Gastroesophageal sphincter (tissue), 4 donors: ENCODE data around the gene GDAP1L1. TPM values are rescaled to one million over a fixed set of nuclear protein-coding genes. Genes with fewer than 3 reads are reported as not detected.

Source experiments
- ATAC-seq: fragments of 150-250 bp; one replicate; pipeline ENCODE4 v1.9.1; 2016; ENCODE audit warnings: mild to moderate bottlenecking, moderate library complexity
- H3K27ac ChIP-seq, 4 donors: fragments of 200-600 bp; sonication (generic) in 3 of 4; 1 replicate in 3 of 4; 2 replicates in 1 of 4; pipeline ENCODE4 v1.5.1; 2016 to 2019
- H3K27me3 ChIP-seq: fragments of 200-600 bp; sonication (generic); one replicate; pipeline ENCODE4 v1.5.1; 2019
- H3K36me3 ChIP-seq, 2 donors: fragments of 200-600 bp; sonication (generic); one replicate each; pipeline ENCODE4 v1.5.1; 2019; ENCODE audit warnings: control low read depth in 1 of 2
- H3K4me1 ChIP-seq, 3 donors: fragments of 200-600 bp; sonication (generic); 1 replicate in 2 of 3; 2 replicates in 1 of 3; pipeline ENCODE4 v1.5.1; 2016 to 2019; ENCODE audit warnings: control low read depth in 2 of 3
- H3K4me3 ChIP-seq, 2 donors: fragments of 200-600 bp; sonication (generic); one replicate each; pipeline ENCODE4 v1.5.1; 2019; ENCODE audit warnings: mild to moderate bottlenecking in 1 of 2, moderate library complexity in 1 of 2
- H3K9me3 ChIP-seq, 3 donors: fragments of 200-600 bp; sonication (generic); one replicate each; pipeline ENCODE4 v1.5.1; 2017 to 2019; ENCODE audit warnings: control low read depth in 2 of 3
- CTCF ChIP-seq, 4 experiments: fragments of 200-600 bp in 2 of 4; fragments of 450-650 bp in 2 of 4; sonication (generic) in 1 of 4; IDR thresholded peaks; one replicate each; pipeline ENCODE4 v1.5.1; 2017 to 2019; ENCODE audit warnings: antibody characterized with exemption in 4 of 4, mild to moderate bottlenecking in 2 of 4, moderate library complexity in 2 of 4
- EP300 ChIP-seq: sonication (generic); formaldehyde crosslinking; IDR thresholded peaks from one replicate; pipeline ENCODE4 v1.6.1; 2017; ENCODE audit warnings: antibody characterized with exemption, mild to moderate bottlenecking
- POLR2A ChIP-seq, 2 donors: fragments of 450-650 bp; IDR thresholded peaks; one replicate each; pipeline ENCODE4 v1.6.1; 2017; ENCODE audit warnings: antibody characterized with exemption in 2 of 2, mild to moderate bottlenecking in 2 of 2, moderate library complexity in 1 of 2
- POLR2AphosphoS5 ChIP-seq: sonication (generic); formaldehyde crosslinking; IDR thresholded peaks from one replicate; pipeline ENCODE4 v1.6.1; 2017; ENCODE audit warnings: antibody characterized with exemption
- WGBS, 2 donors: methylation state at CpG; one replicate each; pipeline ENCODE4 v1.1.5; 2018; ENCODE audit warnings: low coverage in 1 of 2; 5-methylcytosine and 5-hydroxymethylcytosine counted together
- total RNA-seq, 4 donors: library from RNA; depleted of rRNA; stranded (reverse); fragments of >200 nt; gene quantifications; one replicate each; pipeline ENCODE4 v1.1.0, GENCODE V29; 2016

GDAP1L1 gene
- total RNA-seq, 4 donors from 2014 or later = 0.67 TPM; not detected in 3

- ATAC-seq = no peak
Observed at GRCh38 chr20:44301285-44301684, 54.2 kb downstream of the GDAP1L1 start.

GRCh38 chr20:44302026-44302669 is 55.0 kb downstream of the GDAP1L1 start:
- no peak overlapping the region for H3K27ac ChIP-seq
- no peaks in the 10 kb centered on the region for H3K4me1 ChIP-seq
- no peak for ATAC-seq
- no peak overlapping the region for H3K4me3 ChIP-seq
- WGBS, 2 donors = 64 to 80% methylated on average over 1 to 4 of the region's 5 CpGs
- no peaks in the 10 kb centered on the region for H3K9me3 ChIP-seq
- H3K36me3 ChIP-seq = peaks cover 0 to 33% of the 10 kb centered on the region in 2 donors
- H3K27me3 ChIP-seq = no peaks in the 10 kb centered on the region
- TF ChIP-seq CTCF (IDR thresholded peaks at IDR 0.05) (no peak), EP300 (no peak), POLR2AphosphoS5 (no peak), POLR2A (IDR thresholded peaks at IDR 0.05) (no peak)

More at GRCh38 chr20:44301285-44301684, 54.2 kb downstream of the GDAP1L1 start:
- no peak for TF ChIP-seq CTCF (IDR thresholded peaks at IDR 0.05)
- TF ChIP-seq EP300 = no peak
- TF ChIP-seq POLR2AphosphoS5 = no peak
- TF ChIP-seq POLR2A (IDR thresholded peaks at IDR 0.05) = no peak
- H3K27me3 ChIP-seq = no peaks in the 10 kb centered on the region
- H3K4me1 ChIP-seq = no peaks in the 10 kb centered on the region
- no peak overlapping the region for H3K27ac ChIP-seq
- H3K36me3 ChIP-seq = peaks cover 0 to 25% of the 10 kb centered on the region in 2 donors
- H3K4me3 ChIP-seq = no peak overlapping the region
- no peaks in the 10 kb centered on the region for H3K9me3 ChIP-seq

GRCh38 chr20:44302736-44303135 is 55.6 kb downstream of the GDAP1L1 start:
- peaks cover 0 to 33% of the 10 kb centered on the region in 2 donors for H3K36me3 ChIP-seq
- no peak overlapping the region for H3K4me3 ChIP-seq
- no peaks in the 10 kb centered on the region for H3K27me3 ChIP-seq
- no peaks in the 10 kb centered on the region for H3K4me1 ChIP-seq
- ATAC-seq = no peak
- H3K9me3 ChIP-seq = no peaks in the 10 kb centered on the region
- no peak overlapping the region for H3K27ac ChIP-seq
- TF ChIP-seq POLR2AphosphoS5 = no peak
- TF ChIP-seq POLR2A (IDR thresholded peaks at IDR 0.05) = no peak
- TF ChIP-seq EP300 = no peak
- no peak for TF ChIP-seq CTCF (IDR thresholded peaks at IDR 0.05)
- 74 to 84% methylated on average over 7 to 8 of the region's 8 CpGs for WGBS, 2 donors

- Histone ChIP-seq H3K36me3 (peaks cover 0 to 33% of the 10 kb centered on the region in 2 donors), H3K27ac (no peak overlapping the region), H3K27me3 (no peaks in the 10 kb centered on the region), H3K4me1 (peaks cover 0 to 10% (median 3%) of the 10 kb centered on the region in 3 donors), H3K4me3 (no peak overlapping the region), H3K9me3 (no peaks in the 10 kb centered on the region)
- ATAC-seq = no peak
- TF ChIP-seq EP300 = no peak
- no peak for TF ChIP-seq POLR2AphosphoS5
- TF ChIP-seq POLR2A (IDR thresholded peaks at IDR 0.05) = no peak
- TF ChIP-seq CTCF (IDR thresholded peaks at IDR 0.05) = no peak
Observed at GRCh38 chr20:44304383-44304782, 57.3 kb downstream of the GDAP1L1 start.

GRCh38 chr20:44306927-44307326 is 59.8 kb downstream of the GDAP1L1 start:
- Histone ChIP-seq H3K27me3 (no peaks in the 10 kb centered on the region), H3K36me3 (peaks cover 0 to 33% of the 10 kb centered on the region in 2 donors), H3K4me1 (peaks cover 2 to 29% (median 14%) of the 10 kb centered on the region in 3 donors), H3K4me3 (no peak overlapping the region), H3K9me3 (no peaks in the 10 kb centered on the region), H3K27ac (no peak overlapping the region)
- TF ChIP-seq POLR2AphosphoS5 = no peak
- TF ChIP-seq CTCF (IDR thresholded peaks at IDR 0.05) = no peak
- TF ChIP-seq POLR2A (IDR thresholded peaks at IDR 0.05) = no peak
- TF ChIP-seq EP300 = no peak
- ATAC-seq = no peak
- 50 to 72% methylated on average over 2 to 6 of the region's 9 CpGs for WGBS, 2 donors
